Measurements from ENCODE around the gene DNAJB9. TPM values are rescaled to one million over a fixed set of nuclear protein-coding genes. Genes with fewer than 3 reads are reported as not detected.
A peak's percentile ranks its signal among the peaks of the same experiment; 100 is the strongest.

Gene DNAJB9
- total and polyA plus RNA-seq, 9 of the 15 experiments (the other 6 are each of a cell fraction or from before 2014, with no cell fraction given), result 4.3 to 34.2 (median 9.6) TPM

DNA sequence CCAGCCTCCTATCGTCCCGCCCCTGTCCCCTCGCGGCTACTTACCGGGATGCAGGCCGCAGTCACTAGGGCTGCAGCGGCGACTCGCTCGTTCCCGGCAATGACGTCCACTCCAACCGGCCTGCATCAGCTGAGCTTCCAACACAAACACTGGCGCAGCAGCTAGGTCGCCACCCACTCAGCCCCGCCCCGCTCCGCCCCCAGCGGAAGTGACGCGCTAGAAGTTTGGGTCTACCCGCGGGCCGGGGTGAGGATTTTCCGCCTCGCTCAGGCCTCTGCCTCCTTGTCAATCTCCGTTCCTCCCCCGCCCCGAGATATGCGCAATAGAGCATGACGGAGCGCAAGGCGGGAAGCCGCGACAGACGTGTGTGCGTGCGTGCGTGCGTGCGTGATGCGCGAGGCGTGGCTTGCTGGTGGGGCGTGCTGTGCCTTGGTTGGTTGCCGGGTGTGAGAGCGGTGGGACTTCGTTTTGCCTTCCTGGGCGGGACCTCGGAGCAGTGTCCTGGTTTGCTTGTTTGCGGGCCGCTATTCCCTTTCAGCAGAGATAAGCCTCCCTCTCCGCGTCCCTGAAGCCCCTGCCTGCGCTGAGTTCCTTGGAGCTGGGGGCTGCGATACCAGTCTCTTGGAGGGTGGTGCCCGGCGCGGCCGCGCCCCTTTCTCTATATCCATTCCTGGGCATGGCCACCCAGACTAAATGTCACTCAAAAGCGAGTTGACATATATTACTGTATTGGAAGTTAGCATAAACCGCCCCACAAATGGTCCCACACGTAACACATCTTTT, 43.5 kb upstream of the DNAJB9 start, which contains the start of gene PNPLA8 (continued):
- TF ChIP-seq, protein P1, sequence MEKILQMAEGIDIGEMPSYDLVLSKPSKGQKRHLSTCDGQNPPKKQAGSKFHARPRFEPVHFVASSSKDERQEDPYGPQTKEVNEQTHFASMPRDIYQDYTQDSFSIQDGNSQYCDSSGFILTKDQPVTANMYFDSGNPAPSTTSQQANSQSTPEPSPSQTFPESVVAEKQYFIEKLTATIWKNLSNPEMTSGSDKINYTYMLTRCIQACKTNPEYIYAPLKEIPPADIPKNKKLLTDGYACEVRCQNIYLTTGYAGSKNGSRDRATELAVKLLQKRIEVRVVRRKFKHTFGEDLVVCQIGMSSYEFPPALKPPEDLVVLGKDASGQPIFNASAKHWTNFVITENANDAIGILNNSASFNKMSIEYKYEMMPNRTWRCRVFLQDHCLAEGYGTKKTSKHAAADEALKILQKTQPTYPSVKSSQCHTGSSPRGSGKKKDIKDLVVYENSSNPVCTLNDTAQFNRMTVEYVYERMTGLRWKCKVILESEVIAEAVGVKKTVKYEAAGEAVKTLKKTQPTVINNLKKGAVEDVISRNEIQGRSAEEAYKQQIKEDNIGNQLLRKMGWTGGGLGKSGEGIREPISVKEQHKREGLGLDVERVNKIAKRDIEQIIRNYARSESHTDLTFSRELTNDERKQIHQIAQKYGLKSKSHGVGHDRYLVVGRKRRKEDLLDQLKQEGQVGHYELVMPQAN (IDR thresholded peaks at IDR 0.05; ENCODE audit: borderline replicate concordance), result peak; percentile 95; the same call in 1 of the 2 replicates
- TF ChIP-seq CTBP1 (IDR thresholded peaks at IDR 0.05; ENCODE audit: borderline replicate concordance), result peak; percentile 93; the same call in 1 of the 2 replicates
- TF ChIP-seq ZNF699 (CRISPR knock-in tag; IDR thresholded peaks at IDR 0.05; ENCODE audit: insufficient replicate concordance), result no peak
- peak; percentile 96 for TF ChIP-seq ZFX (CRISPR knock-in tag; IDR thresholded peaks at IDR 0.05)
- TF ChIP-seq, protein P2, sequence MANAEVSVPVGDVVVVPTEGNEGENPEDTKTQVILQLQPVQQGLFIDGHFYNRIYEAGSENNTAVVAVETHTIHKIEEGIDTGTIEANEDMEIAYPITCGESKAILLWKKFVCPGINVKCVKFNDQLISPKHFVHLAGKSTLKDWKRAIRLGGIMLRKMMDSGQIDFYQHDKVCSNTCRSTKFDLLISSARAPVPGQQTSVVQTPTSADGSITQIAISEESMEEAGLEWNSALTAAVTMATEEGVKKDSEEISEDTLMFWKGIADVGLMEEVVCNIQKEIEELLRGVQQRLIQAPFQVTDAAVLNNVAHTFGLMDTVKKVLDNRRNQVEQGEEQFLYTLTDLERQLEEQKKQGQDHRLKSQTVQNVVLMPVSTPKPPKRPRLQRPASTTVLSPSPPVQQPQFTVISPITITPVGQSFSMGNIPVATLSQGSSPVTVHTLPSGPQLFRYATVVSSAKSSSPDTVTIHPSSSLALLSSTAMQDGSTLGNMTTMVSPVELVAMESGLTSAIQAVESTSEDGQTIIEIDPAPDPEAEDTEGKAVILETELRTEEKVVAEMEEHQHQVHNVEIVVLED (CRISPR knock-in tag; IDR thresholded peaks at IDR 0.05), result peak; percentile 99
- no peak; the same call in 1 of the 2 replicates for TF ChIP-seq CHD2 (IDR thresholded peaks at IDR 0.05; ENCODE audit: low read depth, low read length)
- no peak for TF ChIP-seq ZNF583 (CRISPR knock-in tag; IDR thresholded peaks at IDR 0.05)
- TF ChIP-seq, protein P3, sequence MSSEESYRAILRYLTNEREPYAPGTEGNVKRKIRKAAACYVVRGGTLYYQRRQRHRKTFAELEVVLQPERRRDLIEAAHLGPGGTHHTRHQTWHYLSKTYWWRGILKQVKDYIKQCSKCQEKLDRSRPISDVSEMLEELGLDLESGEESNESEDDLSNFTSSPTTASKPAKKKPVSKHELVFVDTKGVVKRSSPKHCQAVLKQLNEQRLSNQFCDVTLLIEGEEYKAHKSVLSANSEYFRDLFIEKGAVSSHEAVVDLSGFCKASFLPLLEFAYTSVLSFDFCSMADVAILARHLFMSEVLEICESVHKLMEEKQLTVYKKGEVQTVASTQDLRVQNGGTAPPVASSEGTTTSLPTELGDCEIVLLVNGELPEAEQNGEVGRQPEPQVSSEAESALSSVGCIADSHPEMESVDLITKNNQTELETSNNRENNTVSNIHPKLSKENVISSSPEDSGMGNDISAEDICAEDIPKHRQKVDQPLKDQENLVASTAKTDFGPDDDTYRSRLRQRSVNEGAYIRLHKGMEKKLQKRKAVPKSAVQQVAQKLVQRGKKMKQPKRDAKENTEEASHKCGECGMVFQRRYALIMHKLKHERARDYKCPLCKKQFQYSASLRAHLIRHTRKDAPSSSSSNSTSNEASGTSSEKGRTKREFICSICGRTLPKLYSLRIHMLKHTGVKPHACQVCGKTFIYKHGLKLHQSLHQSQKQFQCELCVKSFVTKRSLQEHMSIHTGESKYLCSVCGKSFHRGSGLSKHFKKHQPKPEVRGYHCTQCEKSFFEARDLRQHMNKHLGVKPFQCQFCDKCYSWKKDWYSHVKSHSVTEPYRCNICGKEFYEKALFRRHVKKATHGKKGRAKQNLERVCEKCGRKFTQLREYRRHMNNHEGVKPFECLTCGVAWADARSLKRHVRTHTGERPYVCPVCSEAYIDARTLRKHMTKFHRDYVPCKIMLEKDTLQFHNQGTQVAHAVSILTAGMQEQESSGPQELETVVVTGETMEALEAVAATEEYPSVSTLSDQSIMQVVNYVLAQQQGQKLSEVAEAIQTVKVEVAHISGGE (CRISPR knock-in tag; IDR thresholded peaks at IDR 0.05), result peak in 2 of 3 experiments; percentile 48 to 84; a peak in 3 of 6 replicates
- TF ChIP-seq CXXC5 (CRISPR knock-in tag; IDR thresholded peaks at IDR 0.05), result peak; percentile 100
- TF ChIP-seq ZNF212 (CRISPR knock-in tag; IDR thresholded peaks at IDR 0.05), result peak; percentile 83; the same call in 1 of the 2 replicates
- no peak; a peak in 1 of 4 replicates for TF ChIP-seq ETV6 (IDR thresholded peaks at IDR 0.05; ENCODE audit: borderline replicate concordance in 1 of 2, low read depth in 2 of 2, low read length in 1 of 2)
- TF ChIP-seq ETV6 (CRISPR knock-in tag; IDR thresholded peaks at IDR 0.05; ENCODE audit: borderline replicate concordance), result 0 out of 2 replicates have a peak, but pooled peaks have one; percentile 9
- no peak for TF ChIP-seq ZNF707 (CRISPR knock-in tag; conservative IDR thresholded peaks at IDR 0.05)
- TF ChIP-seq, protein P4, sequence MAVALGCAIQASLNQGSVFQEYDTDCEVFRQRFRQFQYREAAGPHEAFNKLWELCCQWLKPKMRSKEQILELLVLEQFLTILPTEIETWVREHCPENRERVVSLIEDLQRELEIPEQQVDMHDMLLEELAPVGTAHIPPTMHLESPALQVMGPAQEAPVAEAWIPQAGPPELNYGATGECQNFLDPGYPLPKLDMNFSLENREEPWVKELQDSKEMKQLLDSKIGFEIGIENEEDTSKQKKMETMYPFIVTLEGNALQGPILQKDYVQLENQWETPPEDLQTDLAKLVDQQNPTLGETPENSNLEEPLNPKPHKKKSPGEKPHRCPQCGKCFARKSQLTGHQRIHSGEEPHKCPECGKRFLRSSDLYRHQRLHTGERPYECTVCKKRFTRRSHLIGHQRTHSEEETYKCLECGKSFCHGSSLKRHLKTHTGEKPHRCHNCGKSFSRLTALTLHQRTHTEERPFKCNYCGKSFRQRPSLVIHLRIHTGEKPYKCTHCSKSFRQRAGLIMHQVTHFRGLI (CRISPR knock-in tag; IDR thresholded peaks at IDR 0.05), result 0 out of 2 replicates have a peak, but pooled peaks have one; percentile 46
- peak; percentile 97 for TF ChIP-seq L3MBTL2 (IDR thresholded peaks at IDR 0.05)

All from K562 (cell line).